ENCODE measurements around the gene SLCO2A1. TPM values are rescaled to one million over a fixed set of nuclear protein-coding genes. Genes with fewer than 3 reads are reported as not detected.
A peak's percentile ranks its signal among the peaks of the same experiment; 100 is the strongest.

The SLCO2A1 gene
- total and polyA plus RNA-seq, 5 donors: 17.1 to 100 (median 36.1) TPM

DNA sequence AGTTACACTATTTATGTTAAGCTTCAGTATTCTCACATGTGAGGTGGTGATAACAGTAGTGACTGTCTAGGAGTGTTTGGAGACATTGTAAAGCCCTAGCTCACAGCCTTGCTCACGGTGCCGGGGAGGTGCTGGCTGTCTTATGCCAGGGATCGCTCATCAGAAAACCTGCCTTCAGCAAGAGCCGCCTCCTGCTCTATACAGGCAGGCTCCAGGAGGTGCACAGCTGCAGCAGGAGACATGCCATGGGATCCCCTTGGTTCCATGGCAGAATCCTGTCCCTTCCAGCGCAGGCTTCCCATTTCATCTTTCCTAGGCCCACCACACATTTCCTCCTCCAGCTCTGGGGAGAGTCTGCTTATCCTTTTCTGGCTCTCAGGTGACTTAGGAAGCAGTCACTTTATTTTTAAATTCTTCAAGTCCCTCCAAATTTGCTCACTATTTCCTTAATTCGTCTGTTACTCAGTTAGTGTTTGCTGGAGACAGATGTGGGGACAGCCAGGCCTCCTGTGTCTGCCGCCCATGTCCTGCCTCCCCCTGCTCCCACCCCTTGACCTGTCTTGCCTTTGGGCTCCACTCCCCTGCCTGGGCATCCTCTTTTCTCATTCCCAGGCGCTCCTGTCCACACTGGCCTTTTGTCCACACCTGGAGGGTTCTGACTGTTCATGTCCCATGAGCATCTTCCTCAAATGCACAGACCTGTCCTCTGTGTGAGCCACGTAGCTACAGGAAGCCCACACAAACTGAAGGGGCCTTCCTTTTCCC, 31.7 kb downstream of the SLCO2A1 start:
- no peaks in the 10 kb centered on the region for H3K4me1 ChIP-seq (ENCODE audit: control insufficient read depth, insufficient read depth, low read length)
- H3K9me3 ChIP-seq (ENCODE audit: control insufficient read depth, low read length): no peaks in the 10 kb centered on the region
- intact Hi-C loops (cut with DNase I): no loop called here
- H3K27me3 ChIP-seq (ENCODE audit: control insufficient read depth, insufficient read depth): no peaks in the 10 kb centered on the region
- no peak overlapping the region for H3K4me3 ChIP-seq (ENCODE audit: low read length)
- DNase-seq (no peak), ATAC-seq (no peak)
- WGBS: 78% methylated on average over 9 of the region's 9 CpGs
- H3K27ac ChIP-seq (ENCODE audit: low read length): no peak overlapping the region

DNA sequence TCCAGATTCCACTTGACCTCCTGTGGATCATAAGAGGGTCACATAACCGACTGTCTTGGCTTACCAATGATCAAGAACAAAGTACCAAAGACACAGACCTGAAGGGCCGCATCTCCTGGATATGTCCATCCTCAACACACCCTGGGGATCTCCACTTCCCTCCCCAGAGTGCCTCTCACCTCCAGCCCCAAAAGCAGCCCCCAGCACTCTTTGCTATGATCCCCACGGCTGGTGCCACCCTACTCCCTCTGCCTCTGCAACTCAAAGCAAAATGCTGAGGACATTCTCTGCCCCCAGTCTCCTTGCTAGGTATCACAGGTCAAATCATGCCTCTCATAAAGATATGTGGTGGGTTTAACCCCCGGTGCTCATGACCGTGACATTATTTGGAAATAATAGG, 32.7 kb downstream of the SLCO2A1 start:
- intact Hi-C loops (cut with DNase I): no loop called here
- Histone ChIP-seq H3K27ac (ENCODE audit: low read length) (no peak overlapping the region), H3K27me3 (ENCODE audit: control insufficient read depth, insufficient read depth) (no peaks in the 10 kb centered on the region), H3K4me3 (ENCODE audit: low read length) (no peak overlapping the region), H3K9me3 (ENCODE audit: control insufficient read depth, low read length) (no peaks in the 10 kb centered on the region), H3K4me1 (ENCODE audit: control insufficient read depth, insufficient read depth, low read length) (no peaks in the 10 kb centered on the region)
- ATAC-seq (no peak), DNase-seq (no peak)
- 85% methylated on average over 5 of the region's 5 CpGs for WGBS

DNA sequence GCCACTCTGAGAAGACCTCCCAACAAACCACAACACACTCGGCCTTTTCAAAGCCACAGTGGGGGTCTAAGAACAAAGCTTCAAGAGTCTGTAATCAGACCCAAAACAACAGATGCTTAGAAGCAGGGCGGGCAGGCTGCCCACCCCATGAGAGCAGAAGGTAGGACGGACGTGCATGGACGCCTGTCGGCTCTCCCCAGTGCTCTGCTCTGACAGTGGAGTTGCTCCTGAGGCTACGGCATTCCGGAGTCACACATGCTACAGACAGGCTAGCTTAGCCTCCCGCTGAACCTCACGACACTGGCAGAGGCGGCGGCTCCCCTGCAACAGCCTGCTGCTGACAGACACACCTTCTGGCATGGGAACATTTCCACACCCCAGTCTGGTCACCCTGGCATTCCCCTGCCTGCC, 33.5 kb downstream of the SLCO2A1 start:
- Histone ChIP-seq H3K27ac (ENCODE audit: low read length) (no peak overlapping the region), H3K9me3 (ENCODE audit: control insufficient read depth, low read length) (no peaks in the 10 kb centered on the region), H3K4me3 (ENCODE audit: low read length) (no peak overlapping the region), H3K27me3 (ENCODE audit: control insufficient read depth, insufficient read depth) (no peaks in the 10 kb centered on the region), H3K4me1 (ENCODE audit: control insufficient read depth, insufficient read depth, low read length) (peaks cover 3% of the 10 kb centered on the region)
- 51% methylated on average over 12 of the region's 12 CpGs for WGBS
- DNase-seq: no peak
- intact Hi-C loops (cut with DNase I): no loop called here
- ATAC-seq: peak in 1 of 2 donors; percentile 30

DNA sequence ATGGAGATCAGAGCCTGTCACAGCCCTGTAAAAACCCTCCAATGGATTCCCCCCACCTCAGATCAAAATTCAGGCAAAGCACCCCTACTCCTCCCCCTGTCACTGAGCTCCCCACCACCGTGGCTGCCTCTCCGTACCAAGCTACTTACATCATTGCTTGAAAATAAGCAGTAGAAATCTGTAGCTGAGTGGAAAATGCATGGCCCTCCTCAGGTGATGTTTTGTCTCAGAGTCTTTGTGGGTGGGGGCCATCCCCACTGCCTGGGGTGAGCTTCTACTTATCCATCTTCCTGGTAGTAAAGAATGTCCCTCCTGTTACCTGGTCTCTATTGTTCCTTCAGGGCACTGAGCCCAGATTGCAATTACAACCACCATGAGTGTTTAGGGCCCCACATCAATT, 34.5 kb downstream of the SLCO2A1 start:
- H3K4me1 ChIP-seq (ENCODE audit: control insufficient read depth, insufficient read depth, low read length): peaks cover 7% of the 10 kb centered on the region
- H3K4me3 ChIP-seq (ENCODE audit: low read length): no peak overlapping the region
- DNase-seq: no peak
- WGBS: 81% methylated on average over 2 of the region's 2 CpGs
- no peak overlapping the region for H3K27ac ChIP-seq (ENCODE audit: low read length)
- no peak for ATAC-seq
- no peaks in the 10 kb centered on the region for H3K9me3 ChIP-seq (ENCODE audit: control insufficient read depth, low read length)
- no peaks in the 10 kb centered on the region for H3K27me3 ChIP-seq (ENCODE audit: control insufficient read depth, insufficient read depth)
- intact Hi-C loops (cut with DNase I): no loop called here

DNA sequence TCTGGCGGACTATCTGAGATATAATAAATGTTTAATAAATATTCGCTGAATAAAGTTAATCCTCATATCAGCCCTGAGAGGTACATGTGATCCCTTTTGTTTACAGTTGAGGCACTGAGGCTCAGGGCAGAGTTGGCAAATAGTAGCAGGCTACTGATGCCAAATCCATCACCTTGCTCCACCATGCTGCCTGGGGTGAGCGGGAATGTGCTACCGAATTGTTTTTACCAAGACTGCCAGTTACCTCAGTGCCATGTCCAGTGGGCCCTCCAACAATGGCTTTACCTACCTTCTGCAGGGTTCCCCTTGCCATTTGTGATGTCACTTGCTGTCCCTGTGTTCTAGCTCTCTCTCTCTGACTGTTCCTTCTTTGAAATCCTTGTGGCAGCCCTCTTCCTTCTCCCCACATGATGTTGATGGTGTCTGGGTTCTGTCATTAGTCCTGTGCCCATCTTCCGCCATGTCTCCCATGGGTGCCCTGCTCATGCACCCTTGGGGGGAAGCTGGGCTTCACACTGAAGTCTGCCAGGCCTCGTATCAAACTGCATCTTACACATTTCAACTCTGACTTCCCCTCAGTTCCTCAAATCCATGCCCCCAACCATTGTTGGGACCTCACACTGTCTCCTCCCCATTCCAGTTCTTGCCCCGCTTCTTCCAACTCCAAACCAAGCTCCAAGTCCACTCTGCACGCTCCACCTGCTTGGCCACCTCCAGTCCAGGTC, 35.4 kb downstream of the SLCO2A1 start:
- no peak overlapping the region for H3K4me3 ChIP-seq (ENCODE audit: low read length)
- DNase-seq: no peak
- H3K9me3 ChIP-seq (ENCODE audit: control insufficient read depth, low read length): no peaks in the 10 kb centered on the region
- peaks cover 7% of the 10 kb centered on the region for H3K4me1 ChIP-seq (ENCODE audit: control insufficient read depth, insufficient read depth, low read length)
- H3K27me3 ChIP-seq (ENCODE audit: control insufficient read depth, insufficient read depth): no peaks in the 10 kb centered on the region
- no peak for ATAC-seq
- no peak overlapping the region for H3K27ac ChIP-seq (ENCODE audit: low read length)
- 86% methylated on average over 8 of the region's 8 CpGs for WGBS
- intact Hi-C loops (cut with DNase I): no loop called here

DNA sequence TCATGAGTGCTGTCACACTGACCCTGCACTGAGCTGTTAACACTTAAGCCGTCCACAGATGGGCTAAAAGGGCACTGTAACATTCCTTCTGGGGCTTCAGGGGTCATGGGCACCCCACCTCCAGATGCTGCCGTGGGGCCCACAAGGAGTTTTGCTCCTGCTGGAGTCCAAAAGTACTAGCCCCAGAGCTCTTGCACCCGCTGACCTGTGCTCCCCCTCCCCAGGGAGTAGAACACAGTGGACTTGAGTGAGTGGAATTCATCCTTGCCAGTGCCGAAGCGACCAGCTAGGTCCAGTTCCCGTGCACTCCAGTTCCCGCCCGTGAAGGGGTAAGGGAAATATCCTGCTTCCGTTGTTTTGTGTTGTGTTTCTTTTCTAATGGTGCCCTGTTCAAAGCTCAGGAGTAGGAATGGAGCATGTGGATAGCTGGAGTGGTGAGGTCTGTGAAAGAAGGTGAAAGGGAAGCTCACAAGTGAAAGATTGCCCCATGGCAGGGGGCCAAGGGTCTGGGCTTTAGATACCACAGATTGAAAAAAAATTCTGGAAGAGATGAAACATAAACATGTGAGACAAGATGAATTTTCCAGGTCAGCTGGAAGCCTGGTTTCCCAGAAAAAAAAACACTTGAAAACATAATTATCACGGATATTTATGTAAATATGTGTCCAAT, 36.6 kb downstream of the SLCO2A1 start:
- no peak overlapping the region for H3K27ac ChIP-seq (ENCODE audit: low read length)
- intact Hi-C loops (cut with DNase I): no loop called here
- no peaks in the 10 kb centered on the region for H3K9me3 ChIP-seq (ENCODE audit: control insufficient read depth, low read length)
- H3K4me3 ChIP-seq (ENCODE audit: low read length): no peak overlapping the region
- DNase-seq (no peak), ATAC-seq (peak in 1 of 2 donors; percentile 4)
- WGBS: 74% methylated on average over 10 of the region's 10 CpGs
- no peaks in the 10 kb centered on the region for H3K27me3 ChIP-seq (ENCODE audit: control insufficient read depth, insufficient read depth)
- H3K4me1 ChIP-seq (ENCODE audit: control insufficient read depth, insufficient read depth, low read length): peaks cover 7% of the 10 kb centered on the region

DNA sequence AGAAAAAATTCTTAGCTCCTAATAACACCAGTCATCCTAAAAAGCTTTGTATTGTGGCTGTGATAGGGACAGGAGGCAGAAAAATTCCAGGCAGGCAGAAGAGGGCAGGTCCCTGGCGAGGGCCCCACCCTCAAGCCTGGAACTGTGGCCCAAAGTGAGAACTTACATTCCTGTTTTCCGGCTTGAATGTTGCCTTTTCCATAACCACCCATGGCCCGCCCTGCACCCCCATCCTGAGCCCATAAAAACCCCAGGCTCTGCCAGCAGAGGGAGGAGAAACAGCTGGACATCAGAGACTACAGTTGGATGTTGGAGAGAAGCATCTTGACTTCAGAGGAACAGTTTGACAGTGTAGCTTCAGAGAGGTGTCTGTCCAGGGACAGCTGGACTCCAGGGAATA, 37.3 kb downstream of the SLCO2A1 start:
- Histone ChIP-seq H3K4me1 (ENCODE audit: control insufficient read depth, insufficient read depth, low read length) (peaks cover 7% of the 10 kb centered on the region), H3K9me3 (ENCODE audit: control insufficient read depth, low read length) (no peaks in the 10 kb centered on the region), H3K27ac (ENCODE audit: low read length) (no peak overlapping the region), H3K4me3 (ENCODE audit: low read length) (no peak overlapping the region), H3K27me3 (ENCODE audit: control insufficient read depth, insufficient read depth) (no peaks in the 10 kb centered on the region)
- ATAC-seq: peak; percentile 43 to 72
- 77% methylated on average over 3 of the region's 3 CpGs for WGBS
- DNase-seq: peak; percentile 58 to 77 (median 73)
- intact Hi-C loops (cut with DNase I): no loop called here

DNA sequence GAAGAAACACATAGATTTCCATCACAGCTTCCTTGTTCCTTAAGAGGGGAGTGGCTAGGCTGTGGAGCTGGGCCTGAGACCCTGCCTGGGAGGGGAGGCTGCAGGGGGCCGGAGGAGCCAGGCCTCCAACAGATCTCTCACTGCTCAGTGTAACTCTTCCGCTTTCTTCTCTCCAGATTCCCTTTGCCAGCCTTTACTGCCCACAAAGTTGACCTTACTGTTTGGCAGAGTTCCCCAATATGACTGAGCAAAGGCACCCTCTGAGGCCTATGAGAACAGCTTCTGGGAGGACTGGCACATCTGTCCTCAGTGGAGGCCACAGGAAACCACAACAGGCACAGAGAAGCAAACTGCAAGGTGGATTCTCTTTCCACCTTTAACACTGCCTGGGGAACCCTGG, 38.1 kb downstream of the SLCO2A1 start:
- Histone ChIP-seq H3K27ac (ENCODE audit: low read length) (peak overlapping the region; percentile 1), H3K4me1 (ENCODE audit: control insufficient read depth, insufficient read depth, low read length) (peaks cover 9% of the 10 kb centered on the region), H3K27me3 (ENCODE audit: control insufficient read depth, insufficient read depth) (no peaks in the 10 kb centered on the region), H3K9me3 (ENCODE audit: control insufficient read depth, low read length) (no peaks in the 10 kb centered on the region), H3K4me3 (ENCODE audit: low read length) (no peak overlapping the region)
- intact Hi-C loops (cut with DNase I): no loop called here
- WGBS: 67% methylated on average over 2 of the region's 2 CpGs
- ATAC-seq: peak; percentile 53 to 68
- DNase-seq: no peak

DNA sequence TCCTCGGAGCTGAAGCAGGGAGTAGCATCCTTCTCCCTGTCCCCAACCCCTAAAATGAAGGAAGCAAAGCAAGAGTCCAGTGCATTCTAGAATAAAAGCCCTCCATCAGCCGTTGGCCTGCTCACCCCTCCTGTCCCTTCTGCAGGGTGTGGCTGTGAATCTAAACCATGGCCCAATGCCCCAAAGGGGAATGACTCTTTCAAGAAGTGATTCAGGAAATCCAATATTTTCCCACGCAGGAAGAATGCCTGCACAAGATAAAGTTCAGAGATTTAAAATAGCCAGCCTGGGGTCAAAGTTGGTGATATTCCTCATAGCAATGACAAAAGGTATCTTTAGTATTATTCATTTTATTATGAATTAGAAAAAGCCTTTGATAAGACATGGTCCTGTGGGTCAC, 38.5 kb downstream of the SLCO2A1 start:
- peak; percentile 58 to 79 for ATAC-seq
- WGBS: 44% methylated on average over 3 of the region's 3 CpGs

DNA sequence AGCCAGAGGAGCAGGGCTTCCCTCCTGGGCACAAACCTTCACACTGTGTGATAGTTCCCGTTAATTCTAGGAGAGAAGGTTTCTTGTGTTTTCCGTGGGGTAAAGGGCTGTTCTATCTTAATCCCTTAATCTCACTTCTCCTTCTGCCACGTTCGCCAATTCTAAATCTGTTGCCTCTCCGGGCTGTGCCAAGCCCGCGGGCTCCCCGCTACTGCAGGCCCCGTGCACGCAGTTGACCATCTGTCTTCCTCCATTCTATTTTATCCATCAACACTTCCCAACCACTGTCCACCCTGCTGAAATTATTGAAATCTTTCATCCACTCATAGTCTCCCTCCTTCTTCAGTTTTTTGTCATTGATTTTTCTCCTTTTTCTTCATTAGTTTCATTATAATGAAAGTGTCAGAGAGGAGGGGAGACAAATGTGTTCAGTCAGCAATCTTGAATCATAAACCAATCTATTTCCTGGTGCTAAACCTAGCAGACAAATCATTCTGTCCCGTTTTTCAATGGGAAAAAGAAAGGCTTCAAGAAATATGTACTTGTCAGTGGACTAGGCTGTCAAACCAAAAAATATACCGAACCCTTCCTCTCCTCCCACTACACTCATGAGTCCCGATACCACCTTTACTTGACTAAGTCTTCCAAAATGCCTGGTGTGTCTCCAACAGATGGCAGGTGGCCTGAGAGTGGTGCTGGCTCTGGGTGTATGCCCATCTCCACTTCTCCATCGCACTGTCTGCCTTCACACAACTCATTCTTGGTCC, 39.6 kb downstream of the SLCO2A1 start:
- WGBS: 78% methylated on average over 14 of the region's 14 CpGs
- peak overlapping the region; percentile 56 for H3K27ac ChIP-seq (ENCODE audit: low read length)
- DNase-seq (no peak), ATAC-seq (no peak)
- peaks cover 11% of the 10 kb centered on the region for H3K4me1 ChIP-seq (ENCODE audit: control insufficient read depth, insufficient read depth, low read length)
- H3K9me3 ChIP-seq (ENCODE audit: control insufficient read depth, low read length): no peaks in the 10 kb centered on the region
- intact Hi-C loops (cut with DNase I): no loop called here
- no peak overlapping the region for H3K4me3 ChIP-seq (ENCODE audit: low read length)
- H3K27me3 ChIP-seq (ENCODE audit: control insufficient read depth, insufficient read depth): no peaks in the 10 kb centered on the region

More for the DNA sequence above, 38.5 kb downstream of the SLCO2A1 start:
- no peaks in the 10 kb centered on the region for H3K27me3 ChIP-seq (ENCODE audit: control insufficient read depth, insufficient read depth)
- no peak overlapping the region for H3K27ac ChIP-seq (ENCODE audit: low read length)
- peak in 1 of 3 donors; percentile 42 for DNase-seq
- peaks cover 11% of the 10 kb centered on the region for H3K4me1 ChIP-seq (ENCODE audit: control insufficient read depth, insufficient read depth, low read length)
- no peak overlapping the region for H3K4me3 ChIP-seq (ENCODE audit: low read length)
- no peaks in the 10 kb centered on the region for H3K9me3 ChIP-seq (ENCODE audit: control insufficient read depth, low read length)
- intact Hi-C loops (cut with DNase I): no loop called here
